Measurements from ENCODE around the gene CYSLTR1.

CYSLTR1 gene

GRCh38 chrX:78314561-78314960 lies 12.8 kb downstream of the CYSLTR1 start:
- TF ChIP-seq ZBTB7A (IDR thresholded peaks at IDR 0.05; ENCODE audit: low read depth) (no peak), TCF12 (IDR thresholded peaks at IDR 0.05; ENCODE audit: low read depth) (no peak), EP300 (IDR thresholded peaks at IDR 0.05; ENCODE audit: borderline replicate concordance) (no peak), CREB1 (IDR thresholded peaks at IDR 0.05; ENCODE audit: low read depth) (no peak), MAX (IDR thresholded peaks at IDR 0.05) (no peak), REST (IDR thresholded peaks at IDR 0.05; ENCODE audit: low read depth) (no peak), TEAD4 (IDR thresholded peaks at IDR 0.05) (no peak), NFIC (IDR thresholded peaks at IDR 0.05) (no peak), YY1 (IDR thresholded peaks at IDR 0.05; ENCODE audit: low read depth) (no peak), CEBPB (IDR thresholded peaks at IDR 0.05) (no peak), RAD21 (IDR thresholded peaks at IDR 0.05; ENCODE audit: low read depth) (no peak)

GRCh38 chrX:78313526-78313925 lies 13.9 kb downstream of the CYSLTR1 start:
- TF ChIP-seq TEAD4 (IDR thresholded peaks at IDR 0.05) (no peak), MAX (IDR thresholded peaks at IDR 0.05) (no peak), NFIC (IDR thresholded peaks at IDR 0.05) (no peak), CEBPB (IDR thresholded peaks at IDR 0.05) (no peak)

- TF ChIP-seq TAF1 (IDR thresholded peaks at IDR 0.05; ENCODE audit: low read depth) (no peak), ZBTB7A (IDR thresholded peaks at IDR 0.05; ENCODE audit: low read depth) (no peak), RAD21 (IDR thresholded peaks at IDR 0.05; ENCODE audit: low read depth) (no peak), EP300 (IDR thresholded peaks at IDR 0.05; ENCODE audit: borderline replicate concordance) (no peak)
Measured at GRCh38 chrX:78307665-78308064, 19.7 kb downstream of the CYSLTR1 start.

- TF ChIP-seq ZBTB7A (IDR thresholded peaks at IDR 0.05; ENCODE audit: low read depth) (no peak), TEAD4 (IDR thresholded peaks at IDR 0.05) (no peak), TCF12 (IDR thresholded peaks at IDR 0.05; ENCODE audit: low read depth) (no peak), CREB1 (IDR thresholded peaks at IDR 0.05; ENCODE audit: low read depth) (no peak), USF1 (IDR thresholded peaks at IDR 0.05) (no peak), TAF1 (IDR thresholded peaks at IDR 0.05; ENCODE audit: low read depth) (no peak), FOXM1 (IDR thresholded peaks at IDR 0.05; ENCODE audit: borderline replicate concordance, low read depth) (no peak), RAD21 (IDR thresholded peaks at IDR 0.05; ENCODE audit: low read depth) (no peak), YY1 (IDR thresholded peaks at IDR 0.05; ENCODE audit: low read depth) (no peak), MAX (IDR thresholded peaks at IDR 0.05) (no peak), EP300 (IDR thresholded peaks at IDR 0.05; ENCODE audit: borderline replicate concordance) (no peak), NFIC (IDR thresholded peaks at IDR 0.05) (no peak), CEBPB (IDR thresholded peaks at IDR 0.05) (no peak), EGR1 (IDR thresholded peaks at IDR 0.05) (no peak), REST (IDR thresholded peaks at IDR 0.05; ENCODE audit: low read depth) (no peak)
Measured at GRCh38 chrX:78303086-78303485, 24.3 kb downstream of the CYSLTR1 start.

GRCh38 chrX:78283511-78283910 lies 43.9 kb downstream of the CYSLTR1 start:
- TF ChIP-seq USF1 (IDR thresholded peaks at IDR 0.05) = no peak
- no peak for TF ChIP-seq EP300 (IDR thresholded peaks at IDR 0.05; ENCODE audit: borderline replicate concordance)
- TF ChIP-seq CREB1 (IDR thresholded peaks at IDR 0.05; ENCODE audit: low read depth) = no peak
- no peak for TF ChIP-seq ZBTB7A (IDR thresholded peaks at IDR 0.05; ENCODE audit: low read depth)
- TF ChIP-seq TEAD4 (IDR thresholded peaks at IDR 0.05) = no peak
- TF ChIP-seq YY1 (IDR thresholded peaks at IDR 0.05; ENCODE audit: low read depth) = no peak

- TF ChIP-seq TCF12 (IDR thresholded peaks at IDR 0.05; ENCODE audit: low read depth) (no peak), FOXM1 (IDR thresholded peaks at IDR 0.05; ENCODE audit: borderline replicate concordance, low read depth) (no peak), NFIC (IDR thresholded peaks at IDR 0.05) (no peak), REST (IDR thresholded peaks at IDR 0.05; ENCODE audit: low read depth) (no peak), CREB1 (IDR thresholded peaks at IDR 0.05; ENCODE audit: low read depth) (no peak), CEBPB (IDR thresholded peaks at IDR 0.05) (no peak)
Measured at GRCh38 chrX:78237127-78237526, 90.3 kb downstream of the CYSLTR1 start.
